Measurements from ENCODE around the gene CCL18. TPM values are rescaled to one million over a fixed set of nuclear protein-coding genes. Genes with fewer than 3 reads are reported as not detected.

CCL18 gene
- total RNA-seq, 2 experiments from 2014 or later = not detected

GRCh38 chr17:36066365-36066985 lies 2.4 kb downstream of the CCL18 start:
- TF ChIP-seq CTCF (IDR thresholded peaks at IDR 0.05) = no peak
- no peaks in the 10 kb centered on the region for H3K9me3 Mint-ChIP-seq
- Histone ChIP-seq H3K27me3 (ENCODE audit: control insufficient read depth in 1 of 2, insufficient read depth in 2 of 2, low read length in 2 of 2) (peaks cover 0 to 4% of the 10 kb centered on the region in 2 experiments), H3K36me3 (ENCODE audit: insufficient read depth, low read length) (no peaks in the 10 kb centered on the region), H3K4me3 (ENCODE audit: low read length) (no peak overlapping the region), H3K4me1 (ENCODE audit: insufficient read depth, low read length) (peaks cover 6% of the 10 kb centered on the region), H3K9me3 (ENCODE audit: control insufficient read depth in 1 of 2, insufficient read depth in 1 of 2, low read length in 2 of 2) (no peaks in the 10 kb centered on the region), H3K27ac (ENCODE audit: low read depth in 1 of 2, low read length in 2 of 2) (no peak overlapping the region)
- no peak for ATAC-seq (ENCODE audit: poor library complexity)
- ChIA-PET CTCF (no interaction called here), POLR2A (no interaction called here)
- peak in 3 of 14 experiments; percentile 21 to 80 (median 38) for DNase-seq
- H3K27ac Mint-ChIP-seq = no peak overlapping the region
- H3K27me3 Mint-ChIP-seq = peaks cover under 1% of the 10 kb centered on the region
- intact Hi-C loops (cut with DNase I, micrococcal nuclease) = loop anchor here in 1 of 2 experiments (10.0 kb wide), 1 partner anchor 88 kb away; no protein-coding TSS in a partner anchor
- no peak overlapping the region for H3K4me3 Mint-ChIP-seq
- H3K36me3 Mint-ChIP-seq (ENCODE audit: low read depth) = no peaks in the 10 kb centered on the region
- no peaks in the 10 kb centered on the region for H3K4me1 Mint-ChIP-seq (ENCODE audit: low read depth)

GRCh38 chr17:36068524-36068923 lies 4.5 kb downstream of the CCL18 start:
- Mint-ChIP-seq H3K36me3 (ENCODE audit: low read depth) (no peaks in the 10 kb centered on the region), H3K9me3 (no peaks in the 10 kb centered on the region), H3K4me1 (ENCODE audit: low read depth) (no peaks in the 10 kb centered on the region), H3K27ac (no peak overlapping the region), H3K4me3 (no peak overlapping the region), H3K27me3 (no peaks in the 10 kb centered on the region)
- ChIA-PET POLR2A (no interaction called here), CTCF (interaction anchor here (1.2 kb wide), 1 partner anchor 12 kb away, joined by 3 read pairs; no protein-coding TSS in a partner anchor)
- peaks cover 9% of the 10 kb centered on the region for H3K4me1 ChIP-seq (ENCODE audit: insufficient read depth, low read length)
- intact Hi-C loops (cut with DNase I, micrococcal nuclease) = loop anchor here in 1 of 2 experiments (10.0 kb wide), 1 partner anchor 86 kb away; no protein-coding TSS in a partner anchor
- TF ChIP-seq CTCF (IDR thresholded peaks at IDR 0.05) = no peak
- H3K4me3 ChIP-seq (ENCODE audit: low read length) = no peak overlapping the region
- no peak for DNase-seq
- no peaks in the 10 kb centered on the region for H3K36me3 ChIP-seq (ENCODE audit: insufficient read depth, low read length)
- ATAC-seq (ENCODE audit: poor library complexity) = no peak
- no peak overlapping the region for H3K27ac ChIP-seq (ENCODE audit: low read depth in 1 of 2, low read length in 2 of 2)
- no peaks in the 10 kb centered on the region for H3K9me3 ChIP-seq (ENCODE audit: control insufficient read depth in 1 of 2, insufficient read depth in 1 of 2, low read length in 2 of 2)
- peaks cover 0 to 4% of the 10 kb centered on the region in 2 experiments for H3K27me3 ChIP-seq (ENCODE audit: control insufficient read depth in 1 of 2, insufficient read depth in 2 of 2, low read length in 2 of 2)

- H3K4me1 ChIP-seq (ENCODE audit: insufficient read depth, low read length) = peaks cover 9% of the 10 kb centered on the region
- TF ChIP-seq CTCF (IDR thresholded peaks at IDR 0.05) = no peak
- H3K27me3 ChIP-seq (ENCODE audit: control insufficient read depth in 1 of 2, insufficient read depth in 2 of 2, low read length in 2 of 2) = peaks cover 0 to 4% of the 10 kb centered on the region in 2 experiments
- no peaks in the 10 kb centered on the region for H3K9me3 Mint-ChIP-seq
- H3K4me3 ChIP-seq (ENCODE audit: low read length) = no peak overlapping the region
- no peak overlapping the region for H3K27ac Mint-ChIP-seq
- H3K9me3 ChIP-seq (ENCODE audit: control insufficient read depth in 1 of 2, insufficient read depth in 1 of 2, low read length in 2 of 2) = no peaks in the 10 kb centered on the region
- no peak for DNase-seq
- ChIA-PET POLR2A (no interaction called here), CTCF (interaction anchor here (1.2 kb wide), 1 partner anchor 12 kb away, joined by 3 read pairs; no protein-coding TSS in a partner anchor)
- H3K4me3 Mint-ChIP-seq = no peak overlapping the region
- no peaks in the 10 kb centered on the region for H3K4me1 Mint-ChIP-seq (ENCODE audit: low read depth)
- H3K27me3 Mint-ChIP-seq = no peaks in the 10 kb centered on the region
- no peak overlapping the region for H3K27ac ChIP-seq (ENCODE audit: low read depth in 1 of 2, low read length in 2 of 2)
- H3K36me3 ChIP-seq (ENCODE audit: insufficient read depth, low read length) = no peaks in the 10 kb centered on the region
- H3K36me3 Mint-ChIP-seq (ENCODE audit: low read depth) = no peaks in the 10 kb centered on the region
- intact Hi-C loops (cut with DNase I, micrococcal nuclease) = loop anchor here in 1 of 2 experiments (10.0 kb wide), 1 partner anchor 86 kb away; no protein-coding TSS in a partner anchor
- no peak for ATAC-seq (ENCODE audit: poor library complexity)
Measured at GRCh38 chr17:36069136-36069535, 5.1 kb downstream of the CCL18 start.

Data from CD4-positive, alpha-beta T cell (primary cell).